NCI-H510A (cell line): Measurements from ENCODE around the gene IMPG2.
A peak's percentile ranks its signal among the peaks of the same experiment; 100 is the strongest.

Experiments used
- DNase-seq: peaks from one replicate; lab custom pipeline; 2025; lab: John Stamatoyannopoulos, UW

The IMPG2 gene

GRCh38 chr3:101273608-101274007 lies 46.8 kb downstream of the IMPG2 start:
- DNase-seq, result no peak

GRCh38 chr3:101273156-101273555 lies 47.2 kb downstream of the IMPG2 start:
- DNase-seq, result no peak

- DNase-seq, result no peak
Measured at GRCh38 chr3:101271728-101272127, 48.6 kb downstream of the IMPG2 start.

GRCh38 chr3:101270149-101270548 lies 50.2 kb downstream of the IMPG2 start:
- DNase-seq, result peak; percentile 26

- DNase-seq, result no peak
Measured at GRCh38 chr3:101268971-101269671, 51.3 kb downstream of the IMPG2 start.

GRCh38 chr3:101268141-101268540 lies 52.2 kb downstream of the IMPG2 start:
- DNase-seq, result no peak

- no peak for DNase-seq
Measured at GRCh38 chr3:101266566-101266965, 53.8 kb downstream of the IMPG2 start.

GRCh38 chr3:101266071-101266470 lies 54.3 kb downstream of the IMPG2 start:
- no peak for DNase-seq

GRCh38 chr3:101262393-101263240 lies 57.8 kb downstream of the IMPG2 start:
- DNase-seq, result peak; percentile 13

GRCh38 chr3:101261506-101261905 lies 58.9 kb downstream of the IMPG2 start:
- DNase-seq, result no peak

- DNase-seq, result peak; percentile 5
Measured at GRCh38 chr3:101259485-101260341, 60.7 kb downstream of the IMPG2 start.

GRCh38 chr3:101256511-101256910 lies 63.9 kb downstream of the IMPG2 start:
- no peak for DNase-seq

GRCh38 chr3:101255441-101255840 lies 64.9 kb downstream of the IMPG2 start:
- DNase-seq, result no peak

GRCh38 chr3:101253396-101253795 lies 67.0 kb downstream of the IMPG2 start:
- DNase-seq, result no peak

- DNase-seq, result no peak
Measured at GRCh38 chr3:101252945-101253344, 67.4 kb downstream of the IMPG2 start.

GRCh38 chr3:101252307-101252706 lies 68.1 kb downstream of the IMPG2 start:
- DNase-seq, result no peak

GRCh38 chr3:101251441-101251840 lies 68.9 kb downstream of the IMPG2 start:
- DNase-seq, result no peak

- DNase-seq, result no peak
Measured at GRCh38 chr3:101249522-101249921, 70.9 kb downstream of the IMPG2 start.

- no peak for DNase-seq
Measured at GRCh38 chr3:101248736-101249135, 71.6 kb downstream of the IMPG2 start.

- DNase-seq, result no peak
Measured at GRCh38 chr3:101244212-101244575, 76.2 kb downstream of the IMPG2 start.

GRCh38 chr3:101243285-101244211 lies 76.8 kb downstream of the IMPG2 start:
- no peak for DNase-seq
